AG09319 (cell line): Measurements from ENCODE around the gene WNK2.

Experiments used
- DNase-seq: peaks from one replicate; pipeline ENCODE4 v3.0.0-alpha.2; 2010; ENCODE audit warnings: low read depth; ENCODE audit errors: extremely low read depth
- TF ChIP-seq, protein P1 (sequence below): IDR thresholded peaks from 2 replicates; pipeline ENCODE4 v1.5.1; 2011; ENCODE audit warnings: low read depth, mild to moderate bottlenecking, inconsistent platforms, low read length, moderate library complexity

The WNK2 gene

DNA sequence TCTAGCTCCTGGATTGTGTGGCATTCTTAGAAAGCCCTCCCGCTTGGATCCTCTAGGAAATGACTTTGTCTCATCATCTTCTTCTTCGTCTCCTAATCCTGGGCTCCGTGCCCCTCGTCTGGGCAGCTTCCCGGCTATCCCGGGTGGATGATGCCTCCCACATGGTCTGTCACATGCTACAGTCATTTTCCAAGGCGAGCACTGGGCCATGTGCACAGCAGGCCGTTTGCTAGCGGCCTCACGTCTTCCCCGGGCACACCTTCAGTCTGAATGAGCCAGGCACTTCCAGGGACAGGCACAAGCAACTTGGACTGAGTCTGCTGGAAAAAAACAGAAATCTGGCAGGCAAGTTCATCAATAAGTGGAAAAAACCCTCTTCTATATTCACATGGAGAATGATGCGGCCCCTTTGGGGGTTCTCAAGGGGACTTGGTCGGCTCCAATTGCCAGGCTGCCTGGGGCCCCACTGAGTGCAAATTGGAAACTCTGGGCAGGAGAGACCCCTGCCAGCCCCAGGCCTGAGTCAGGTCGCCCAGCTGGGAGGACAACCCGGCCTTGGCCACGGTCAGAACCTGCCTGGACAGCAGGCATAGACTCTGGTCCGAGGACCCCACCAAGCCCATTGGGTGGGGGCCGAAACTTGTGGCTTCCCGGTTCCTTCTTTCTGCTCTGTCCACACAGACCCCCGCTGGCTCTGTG is 11.1 kb upstream of the WNK2 start:
- TF ChIP-seq, protein P1, sequence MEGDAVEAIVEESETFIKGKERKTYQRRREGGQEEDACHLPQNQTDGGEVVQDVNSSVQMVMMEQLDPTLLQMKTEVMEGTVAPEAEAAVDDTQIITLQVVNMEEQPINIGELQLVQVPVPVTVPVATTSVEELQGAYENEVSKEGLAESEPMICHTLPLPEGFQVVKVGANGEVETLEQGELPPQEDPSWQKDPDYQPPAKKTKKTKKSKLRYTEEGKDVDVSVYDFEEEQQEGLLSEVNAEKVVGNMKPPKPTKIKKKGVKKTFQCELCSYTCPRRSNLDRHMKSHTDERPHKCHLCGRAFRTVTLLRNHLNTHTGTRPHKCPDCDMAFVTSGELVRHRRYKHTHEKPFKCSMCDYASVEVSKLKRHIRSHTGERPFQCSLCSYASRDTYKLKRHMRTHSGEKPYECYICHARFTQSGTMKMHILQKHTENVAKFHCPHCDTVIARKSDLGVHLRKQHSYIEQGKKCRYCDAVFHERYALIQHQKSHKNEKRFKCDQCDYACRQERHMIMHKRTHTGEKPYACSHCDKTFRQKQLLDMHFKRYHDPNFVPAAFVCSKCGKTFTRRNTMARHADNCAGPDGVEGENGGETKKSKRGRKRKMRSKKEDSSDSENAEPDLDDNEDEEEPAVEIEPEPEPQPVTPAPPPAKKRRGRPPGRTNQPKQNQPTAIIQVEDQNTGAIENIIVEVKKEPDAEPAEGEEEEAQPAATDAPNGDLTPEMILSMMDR: no peak
- DNase-seq: no peak

GRCh38 chr9:93173365-93174051 is 10.4 kb upstream of the WNK2 start:
- DNase-seq: no peak
- TF ChIP-seq, protein P1: no peak

DNA sequence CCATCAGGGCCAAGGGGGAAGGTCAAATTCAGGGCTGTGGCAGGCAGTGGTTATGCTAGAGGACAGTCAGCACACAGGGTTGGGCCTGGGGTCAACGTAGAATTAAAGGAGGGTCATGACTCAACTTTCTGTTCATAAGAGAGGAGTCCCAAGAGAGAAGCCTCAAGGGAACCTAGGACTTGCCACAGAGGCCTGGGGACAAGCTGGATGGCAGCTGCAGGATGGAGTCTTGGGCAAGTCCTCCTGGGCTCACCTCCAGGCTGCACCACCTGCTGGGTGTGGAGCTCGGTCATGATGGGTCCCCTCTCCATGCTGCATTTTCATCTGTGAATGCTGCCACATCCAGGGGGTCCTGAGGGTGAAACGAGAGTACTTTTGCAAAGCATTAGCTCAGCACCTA is 9.0 kb upstream of the WNK2 start:
- no peak for DNase-seq
- TF ChIP-seq, protein P1: no peak

- TF ChIP-seq, protein P1: no peak
- no peak for DNase-seq
Observed at GRCh38 chr9:93177676-93178075, 6.3 kb upstream of the WNK2 start.

- DNase-seq: no peak
- TF ChIP-seq, protein P1: no peak
Observed at GRCh38 chr9:93178851-93179786, 4.8 kb upstream of the WNK2 start.

- TF ChIP-seq, protein P1: no peak
- DNase-seq: no peak
Observed at GRCh38 chr9:93180938-93181337, 3.0 kb upstream of the WNK2 start.
